ENCODE data around the gene ESM1.

ESM1 gene

GRCh38 chr5:54965806-54966205, 19.6 kb downstream of the ESM1 start:
- TF ChIP-seq CTCF (IDR thresholded peaks at IDR 0.05; ENCODE audit: low read depth, low read length) = no peak
- in situ Hi-C loops (cut with HindIII; ENCODE audit: low sequenced_read_pairs) = no loop called here
- no peak for DNase-seq (ENCODE audit: low read depth, low spot score)
- no peak overlapping the region for H3K4me3 ChIP-seq (ENCODE audit: low read depth, low read length)

- no peak for TF ChIP-seq CTCF (IDR thresholded peaks at IDR 0.05; ENCODE audit: low read depth, low read length)
- no peak for DNase-seq (ENCODE audit: low read depth, low spot score)
- no peak overlapping the region for H3K4me3 ChIP-seq (ENCODE audit: low read depth, low read length)
- in situ Hi-C loops (cut with HindIII; ENCODE audit: low sequenced_read_pairs) = no loop called here
Measured at GRCh38 chr5:54964405-54964804, 21.0 kb downstream of the ESM1 start.

- TF ChIP-seq CTCF (IDR thresholded peaks at IDR 0.05; ENCODE audit: low read depth, low read length) = peak; percentile 32
- in situ Hi-C loops (cut with HindIII; ENCODE audit: low sequenced_read_pairs) = no loop called here
- no peak overlapping the region for H3K4me3 ChIP-seq (ENCODE audit: low read depth, low read length)
- DNase-seq (ENCODE audit: low read depth, low spot score) = no peak
Measured at GRCh38 chr5:54959673-54960418, 25.5 kb downstream of the ESM1 start.

- TF ChIP-seq CTCF (IDR thresholded peaks at IDR 0.05; ENCODE audit: low read depth, low read length) = no peak
- no peak for DNase-seq (ENCODE audit: low read depth, low spot score)
- in situ Hi-C loops (cut with HindIII; ENCODE audit: low sequenced_read_pairs) = no loop called here
- no peak overlapping the region for H3K4me3 ChIP-seq (ENCODE audit: low read depth, low read length)
Measured at GRCh38 chr5:54956922-54957321, 28.5 kb downstream of the ESM1 start.

- no peak for DNase-seq (ENCODE audit: low read depth, low spot score)
- no peak for TF ChIP-seq CTCF (IDR thresholded peaks at IDR 0.05; ENCODE audit: low read depth, low read length)
- in situ Hi-C loops (cut with HindIII; ENCODE audit: low sequenced_read_pairs) = no loop called here
- H3K4me3 ChIP-seq (ENCODE audit: low read depth, low read length) = no peak overlapping the region
Measured at GRCh38 chr5:54947187-54947586, 38.2 kb downstream of the ESM1 start.

- DNase-seq (ENCODE audit: low read depth, low spot score) = no peak
- in situ Hi-C loops (cut with HindIII; ENCODE audit: low sequenced_read_pairs) = no loop called here
- no peak for TF ChIP-seq CTCF (IDR thresholded peaks at IDR 0.05; ENCODE audit: low read depth, low read length)
- no peak overlapping the region for H3K4me3 ChIP-seq (ENCODE audit: low read depth, low read length)
Measured at GRCh38 chr5:54946306-54946819, 39.0 kb downstream of the ESM1 start.

Measured in astrocyte of the spinal cord (primary cell).